ENCODE results near the gene VSIG8. TPM values are rescaled to one million over a fixed set of nuclear protein-coding genes. Genes with fewer than 3 reads are reported as not detected.

Gene VSIG8
- total RNA-seq, 4 donors from 2014 or later, result 18.1 to 62.2 (median 25.7) TPM

DNA sequence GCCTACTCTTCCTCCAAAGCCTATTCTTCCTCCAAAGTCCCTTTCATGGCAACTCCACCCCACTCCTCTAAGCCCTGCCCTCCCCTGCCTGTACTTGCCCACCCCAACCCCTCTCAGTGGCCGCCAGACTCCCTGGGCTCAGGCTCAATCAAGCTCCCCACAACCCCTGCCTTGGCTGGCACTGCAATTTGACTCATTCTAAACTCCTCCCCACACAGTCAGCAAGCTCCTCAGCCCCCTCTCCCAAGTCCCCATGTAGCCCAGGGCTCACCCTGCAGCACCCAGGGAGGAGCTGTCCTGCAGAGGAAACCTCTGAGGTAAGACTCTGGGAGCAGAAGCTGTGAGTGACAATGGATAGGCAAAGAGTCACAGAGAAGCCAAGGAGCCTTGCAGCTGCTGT is 3.6 kb upstream of the VSIG8 start:
- no peaks in the 10 kb centered on the region for H3K9me3 ChIP-seq
- no peak overlapping the region for H3K27ac ChIP-seq
- no peaks in the 10 kb centered on the region for H3K27me3 ChIP-seq
- 44% methylated on average over 1 of the region's 1 CpG for WGBS
- TF ChIP-seq, protein P1, sequence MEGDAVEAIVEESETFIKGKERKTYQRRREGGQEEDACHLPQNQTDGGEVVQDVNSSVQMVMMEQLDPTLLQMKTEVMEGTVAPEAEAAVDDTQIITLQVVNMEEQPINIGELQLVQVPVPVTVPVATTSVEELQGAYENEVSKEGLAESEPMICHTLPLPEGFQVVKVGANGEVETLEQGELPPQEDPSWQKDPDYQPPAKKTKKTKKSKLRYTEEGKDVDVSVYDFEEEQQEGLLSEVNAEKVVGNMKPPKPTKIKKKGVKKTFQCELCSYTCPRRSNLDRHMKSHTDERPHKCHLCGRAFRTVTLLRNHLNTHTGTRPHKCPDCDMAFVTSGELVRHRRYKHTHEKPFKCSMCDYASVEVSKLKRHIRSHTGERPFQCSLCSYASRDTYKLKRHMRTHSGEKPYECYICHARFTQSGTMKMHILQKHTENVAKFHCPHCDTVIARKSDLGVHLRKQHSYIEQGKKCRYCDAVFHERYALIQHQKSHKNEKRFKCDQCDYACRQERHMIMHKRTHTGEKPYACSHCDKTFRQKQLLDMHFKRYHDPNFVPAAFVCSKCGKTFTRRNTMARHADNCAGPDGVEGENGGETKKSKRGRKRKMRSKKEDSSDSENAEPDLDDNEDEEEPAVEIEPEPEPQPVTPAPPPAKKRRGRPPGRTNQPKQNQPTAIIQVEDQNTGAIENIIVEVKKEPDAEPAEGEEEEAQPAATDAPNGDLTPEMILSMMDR (IDR thresholded peaks at IDR 0.05), result no peak
- TF ChIP-seq POLR2AphosphoS5 (IDR thresholded peaks at IDR 0.05) (no peak), EP300 (IDR thresholded peaks at IDR 0.05) (no peak), POLR2A (IDR thresholded peaks at IDR 0.05) (no peak)
- DNase-seq (ENCODE audit: low spot score in 2 of 2), result no peak
- peaks cover 69% of the 10 kb centered on the region for H3K4me1 ChIP-seq
- H3K4me3 ChIP-seq, result no peak overlapping the region
- H3K36me3 ChIP-seq, result no peaks in the 10 kb centered on the region

DNA sequence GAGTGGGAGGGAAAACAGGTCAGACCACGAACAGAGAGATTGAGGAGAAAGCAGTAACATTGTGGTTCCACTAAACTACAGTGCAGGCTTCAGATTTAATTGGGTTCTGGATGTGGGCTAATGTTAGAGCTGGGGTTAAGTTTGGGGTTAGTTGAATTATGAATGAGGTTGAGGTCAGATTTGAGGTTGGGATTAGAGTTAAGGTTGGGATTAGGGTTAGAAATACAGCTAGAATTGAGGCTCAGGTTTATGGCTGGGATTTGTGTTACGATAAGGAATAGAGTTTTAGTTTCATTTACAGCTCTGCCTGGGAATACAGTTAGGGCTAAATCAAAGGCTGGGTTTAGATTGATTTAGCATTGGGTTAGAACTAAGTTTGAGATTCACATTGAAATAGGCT is 1.8 kb upstream of the VSIG8 start:
- no peak for DNase-seq (ENCODE audit: low spot score in 2 of 2)
- Histone ChIP-seq H3K27ac (no peak overlapping the region), H3K36me3 (no peaks in the 10 kb centered on the region), H3K27me3 (no peaks in the 10 kb centered on the region), H3K9me3 (no peaks in the 10 kb centered on the region), H3K4me3 (no peak overlapping the region), H3K4me1 (peaks cover 62% of the 10 kb centered on the region)
- WGBS, result 73% methylated on average over 2 of the region's 2 CpGs
- TF ChIP-seq POLR2A (IDR thresholded peaks at IDR 0.05) (no peak), EP300 (IDR thresholded peaks at IDR 0.05) (no peak), POLR2AphosphoS5 (IDR thresholded peaks at IDR 0.05) (no peak)
- TF ChIP-seq, protein P1 (IDR thresholded peaks at IDR 0.05), result no peak

DNA sequence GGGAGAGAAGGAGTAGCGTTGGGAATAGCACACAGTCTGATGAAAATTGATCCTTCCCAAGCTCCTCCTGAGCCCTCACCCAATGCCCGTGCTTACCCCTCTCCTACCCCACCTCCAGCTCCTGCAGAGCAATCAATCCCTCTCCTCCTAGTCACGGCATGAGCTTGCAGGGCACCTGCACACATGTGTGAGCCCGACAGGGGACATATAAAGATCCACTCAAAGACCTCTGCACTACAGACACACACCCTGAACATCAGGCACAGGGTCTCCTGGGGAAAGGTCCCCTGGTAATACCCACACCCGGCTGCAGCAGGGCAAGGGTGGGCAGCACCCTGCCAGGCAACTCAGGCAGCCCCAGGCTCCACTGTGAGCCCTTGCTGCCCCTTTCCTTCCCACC is 426 bp downstream of the VSIG8 start:
- Histone ChIP-seq H3K4me3 (no peak overlapping the region), H3K27me3 (no peaks in the 10 kb centered on the region), H3K9me3 (no peaks in the 10 kb centered on the region), H3K36me3 (no peaks in the 10 kb centered on the region), H3K4me1 (peaks cover 46% of the 10 kb centered on the region), H3K27ac (no peak overlapping the region)
- DNase-seq (ENCODE audit: low spot score in 2 of 2), result no peak
- WGBS, result 54% methylated on average over 4 of the region's 5 CpGs
- TF ChIP-seq, protein P1 (IDR thresholded peaks at IDR 0.05), result no peak
- TF ChIP-seq POLR2AphosphoS5 (IDR thresholded peaks at IDR 0.05), result no peak
- no peak for TF ChIP-seq EP300 (IDR thresholded peaks at IDR 0.05)
- TF ChIP-seq POLR2A (IDR thresholded peaks at IDR 0.05), result no peak

DNA sequence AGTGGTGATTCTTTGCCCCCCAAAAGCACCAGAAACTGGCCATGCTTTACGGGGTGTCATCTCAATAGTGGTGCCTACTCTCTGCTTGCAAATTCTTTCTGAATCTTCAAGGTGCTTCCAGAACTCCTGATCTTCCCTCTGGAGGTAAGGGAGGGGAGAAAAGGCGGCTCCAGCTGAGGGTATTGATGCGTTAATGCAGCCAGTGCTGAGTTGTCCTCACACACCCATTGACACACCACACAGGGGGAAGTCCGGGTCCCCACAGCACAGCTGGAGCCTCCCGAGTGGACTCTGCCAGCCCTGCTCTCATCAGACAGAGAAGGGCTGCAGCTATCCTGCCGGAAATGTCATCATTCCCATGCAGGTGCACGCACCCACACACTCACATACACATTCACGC is 1.2 kb downstream of the VSIG8 start:
- Histone ChIP-seq H3K4me3 (peak overlapping the region; percentile 11), H3K27me3 (no peaks in the 10 kb centered on the region), H3K4me1 (peaks cover 41% of the 10 kb centered on the region), H3K27ac (peak overlapping the region; percentile 81), H3K36me3 (no peaks in the 10 kb centered on the region), H3K9me3 (no peaks in the 10 kb centered on the region)
- no peak for TF ChIP-seq POLR2A (IDR thresholded peaks at IDR 0.05)
- TF ChIP-seq POLR2AphosphoS5 (IDR thresholded peaks at IDR 0.05), result no peak
- TF ChIP-seq, protein P1 (IDR thresholded peaks at IDR 0.05), result no peak
- no peak for TF ChIP-seq EP300 (IDR thresholded peaks at IDR 0.05)
- WGBS, result 64% methylated on average over 3 of the region's 8 CpGs
- no peak for DNase-seq (ENCODE audit: low spot score in 2 of 2)

DNA sequence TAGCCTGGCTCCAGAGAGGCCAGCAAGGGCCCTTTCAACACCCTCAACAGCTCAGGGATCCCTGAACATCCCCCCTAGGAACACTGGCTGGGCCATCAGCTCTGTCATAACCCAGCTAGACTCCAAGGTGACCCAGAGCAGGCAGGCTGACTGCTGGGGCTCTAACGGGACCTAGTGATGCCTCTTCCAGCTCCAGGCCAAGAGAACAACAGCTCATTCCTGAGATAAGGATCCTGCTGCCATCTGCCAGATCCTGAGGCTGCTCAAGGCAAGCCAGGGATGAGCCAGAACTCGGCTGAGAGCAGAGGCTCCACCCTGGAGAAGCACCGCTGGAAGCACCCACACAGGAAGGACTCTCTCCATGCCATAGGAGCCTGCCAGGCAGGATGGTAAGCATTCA is 2.0 kb downstream of the VSIG8 start:
- TF ChIP-seq POLR2AphosphoS5 (IDR thresholded peaks at IDR 0.05), result peak in 1 of 3 donors; percentile 16
- TF ChIP-seq POLR2A (IDR thresholded peaks at IDR 0.05), result no peak
- no peak for TF ChIP-seq EP300 (IDR thresholded peaks at IDR 0.05)
- TF ChIP-seq, protein P1 (IDR thresholded peaks at IDR 0.05), result no peak
- DNase-seq (ENCODE audit: low spot score in 2 of 2), result no peak
- WGBS, result no CpG with 5 or more reads among the region's 3 CpGs
- Histone ChIP-seq H3K9me3 (no peaks in the 10 kb centered on the region), H3K27ac (peak overlapping the region; percentile 81), H3K4me1 (peaks cover 43% of the 10 kb centered on the region), H3K27me3 (no peaks in the 10 kb centered on the region), H3K36me3 (no peaks in the 10 kb centered on the region), H3K4me3 (peak overlapping the region; percentile 11)

Data from suprapubic skin (tissue), 4 donors.